H9 (cell line): ENCODE results near the gene NCOA1. TPM values are rescaled to one million over a fixed set of nuclear protein-coding genes. Genes with fewer than 3 reads are reported as not detected.

ENCODE experiments used
- DNase-seq: peaks from one replicate; pipeline ENCODE4 v3.0.0-alpha.2; 2017
- H2AFZ ChIP-seq: one replicate; pipeline ENCODE4 v1.6.1; 2013; ENCODE audit warnings: mild to moderate bottlenecking, low read length, control low read depth, moderate library complexity
- H2AK5ac ChIP-seq: 2 replicates; pipeline ENCODE4 v1.6.1; 2013; ENCODE audit warnings: low read length, control low read depth, mixed read lengths; ENCODE audit not compliant: insufficient read length
- H2BK120ac ChIP-seq: one replicate; pipeline ENCODE4 v1.6.1; 2013; ENCODE audit warnings: low read depth, mild to moderate bottlenecking, low read length, control low read depth, inconsistent platforms; ENCODE audit not compliant: poor library complexity, severe bottlenecking
- H2BK12ac ChIP-seq: 2 replicates; pipeline ENCODE4 v1.6.1; 2013; ENCODE audit warnings: low read length, control low read depth, mixed read lengths, low read depth; ENCODE audit not compliant: insufficient read length
- H2BK15ac ChIP-seq: 2 replicates; pipeline ENCODE4 v1.6.1; 2013; ENCODE audit warnings: low read depth, low read length, control low read depth
- H2BK20ac ChIP-seq: one replicate; pipeline ENCODE4 v1.6.1; 2013; ENCODE audit warnings: low read depth, mild to moderate bottlenecking, low read length, control low read depth, inconsistent platforms; ENCODE audit not compliant: poor library complexity, severe bottlenecking
- H2BK5ac ChIP-seq: 2 replicates; pipeline ENCODE4 v1.6.1; 2013; ENCODE audit warnings: low read length, control low read depth, mixed read lengths; ENCODE audit not compliant: insufficient read length
- H3K14ac ChIP-seq: 2 replicates; pipeline ENCODE4 v1.6.1; 2013; ENCODE audit warnings: low read length, control low read depth; ENCODE audit not compliant: insufficient read depth
- H3K18ac ChIP-seq: 2 replicates; pipeline ENCODE4 v1.6.1; 2013; ENCODE audit warnings: low read depth, mild to moderate bottlenecking, mixed read lengths, low read length, control low read depth; ENCODE audit not compliant: insufficient read length
- H3K23ac ChIP-seq: 2 replicates; pipeline ENCODE4 v1.6.1; 2013; ENCODE audit warnings: low read length, control low read depth, mixed read lengths, low read depth; ENCODE audit not compliant: insufficient read length
- H3K23me2 ChIP-seq: 2 replicates; pipeline ENCODE4 v1.6.1; 2013; ENCODE audit warnings: low read depth, mild to moderate bottlenecking, mixed read lengths, low read length, control low read depth; ENCODE audit not compliant: insufficient read length, poor library complexity, severe bottlenecking
- H3K27ac ChIP-seq: 2 replicates; pipeline ENCODE4 v1.5.1; 2013; ENCODE audit warnings: low read length, control low read depth, mixed read lengths, low read depth; ENCODE audit not compliant: insufficient read length
- H3K27me3 ChIP-seq: 2 replicates; pipeline ENCODE4 v1.6.1; 2013; ENCODE audit warnings: low read length, control low read depth, inconsistent platforms; ENCODE audit not compliant: insufficient read depth
- H3K4ac ChIP-seq: 2 replicates; pipeline ENCODE4 v1.6.1; 2013; ENCODE audit warnings: low read depth, mild to moderate bottlenecking, control low read depth, inconsistent platforms, low read length, moderate library complexity
- H3K4me1 ChIP-seq: 2 replicates; pipeline ENCODE4 v1.6.1; 2013; ENCODE audit warnings: low read length, control low read depth, inconsistent platforms; ENCODE audit not compliant: insufficient read depth
- H3K4me2 ChIP-seq: 2 replicates; pipeline ENCODE4 v1.6.1; 2013; ENCODE audit warnings: low read length, control low read depth, mixed read lengths; ENCODE audit not compliant: insufficient read length, insufficient read depth
- H3K56ac ChIP-seq: 2 replicates; pipeline ENCODE4 v1.6.1; 2013; ENCODE audit warnings: low read depth, mild to moderate bottlenecking, mixed read lengths, low read length, control low read depth; ENCODE audit not compliant: insufficient read length
- H3K79me1 ChIP-seq: 2 replicates; pipeline ENCODE4 v1.6.1; 2013; ENCODE audit warnings: low read depth, mild to moderate bottlenecking, moderate library complexity, low read length, control low read depth, inconsistent platforms; ENCODE audit not compliant: insufficient read depth, poor library complexity, severe bottlenecking
- H3K79me2 ChIP-seq: 2 replicates; pipeline ENCODE4 v1.6.1; 2013; ENCODE audit warnings: low read length, control low read depth, inconsistent platforms; ENCODE audit not compliant: insufficient read depth
- H3K9ac ChIP-seq: 2 replicates; pipeline ENCODE4 v1.6.1; 2013; ENCODE audit warnings: low read length, control low read depth, mixed read lengths; ENCODE audit not compliant: insufficient read length; ENCODE audit errors: extremely low read depth
- H3K9me3 ChIP-seq: one replicate; pipeline ENCODE4 v1.6.1; 2013; ENCODE audit warnings: low read depth, low read length, inconsistent platforms; ENCODE audit not compliant: control insufficient read depth
- H3T11ph ChIP-seq: one replicate; pipeline ENCODE4 v1.6.1; 2013; ENCODE audit warnings: mild to moderate bottlenecking, low read length, control low read depth, inconsistent platforms
- H4K20me1 ChIP-seq: one replicate; pipeline ENCODE4 v1.6.1; 2013; ENCODE audit not compliant: control insufficient read depth, insufficient read length, insufficient read depth
- H4K5ac ChIP-seq: 2 replicates; pipeline ENCODE4 v1.6.1; 2013; ENCODE audit warnings: low read depth, mild to moderate bottlenecking, mixed read lengths, low read length, control low read depth; ENCODE audit not compliant: insufficient read length
- H4K8ac ChIP-seq: replicated peaks from 2 replicates; pipeline ENCODE4 v1.6.1; 2013; ENCODE audit warnings: low read length, control low read depth, mixed read lengths, low read depth; ENCODE audit not compliant: insufficient read length
- H4K91ac ChIP-seq: 2 replicates; pipeline ENCODE4 v1.6.1; 2013; ENCODE audit warnings: low read depth, mild to moderate bottlenecking, moderate library complexity, mixed read lengths, low read length, control low read depth; ENCODE audit not compliant: insufficient read length
- H3K27ac Mint-ChIP-seq, 3 experiments: 2 replicates in 2 of 3; 3 replicates in 1 of 3; pipeline ENCODE4 v1.8.0; 2020 to 2021; ENCODE audit warnings: mixed read lengths in 3 of 3, mild to moderate bottlenecking in 1 of 3, moderate library complexity in 1 of 3
- H3K27me3 Mint-ChIP-seq: 2 replicates; pipeline ENCODE4 v1.8.0; 2021; ENCODE audit warnings: low read depth, mild to moderate bottlenecking, moderate library complexity, mixed read lengths
- H3K36me3 Mint-ChIP-seq, 3 experiments: 2 replicates in 2 of 3; 3 replicates in 1 of 3; pipeline ENCODE4 v1.8.0; 2020 to 2021; ENCODE audit warnings: low read depth in 3 of 3, mixed read lengths in 3 of 3; ENCODE audit not compliant: insufficient read depth in 1 of 3
- H3K4me1 Mint-ChIP-seq, 2 experiments: 2 replicates each; pipeline ENCODE4 v1.8.0; 2020; ENCODE audit warnings: mixed read lengths in 2 of 2
- H3K4me3 Mint-ChIP-seq, 2 experiments: 2 replicates in 1 of 2; 3 replicates in 1 of 2; pipeline ENCODE4 v1.8.0; 2020 to 2021; ENCODE audit warnings: mild to moderate bottlenecking in 2 of 2, mixed read lengths in 2 of 2, moderate library complexity in 1 of 2
- H3K9me3 Mint-ChIP-seq, 2 experiments: 2 replicates in 1 of 2; 3 replicates in 1 of 2; pipeline ENCODE4 v1.8.0; 2020; ENCODE audit warnings: mild to moderate bottlenecking in 2 of 2, mixed read lengths in 2 of 2, moderate library complexity in 1 of 2
- WGBS: extraction: QIAGEN DNeasy Blood & Tissue Kit; methylation state at CpG from one replicate; pipeline ENCODE4 v1.1.7; 2013; ENCODE audit warnings: missing lambda C conversion rate, low lambda C conversion rate, mixed read lengths; ENCODE audit not compliant: insufficient read length; ENCODE audit errors: extremely low coverage; 5-methylcytosine and 5-hydroxymethylcytosine counted together
- total RNA-seq: library from RNA; stranded (reverse); gene quantifications from 2 replicates; pipeline ENCODE4 v1.2.1, GENCODE V29; 2021
- TF ChIP-seq, protein P1 (sequence below): fragments of 200-600 bp; sonication (generic); conservative IDR thresholded peaks from 3 replicates; pipeline ENCODE4 v1.8.0; 2021; ENCODE audit warnings: antibody characterized with exemption, mild to moderate bottlenecking

The NCOA1 gene
- total RNA-seq, 1 experiment from 2014 or later = 14.8 TPM

DNA sequence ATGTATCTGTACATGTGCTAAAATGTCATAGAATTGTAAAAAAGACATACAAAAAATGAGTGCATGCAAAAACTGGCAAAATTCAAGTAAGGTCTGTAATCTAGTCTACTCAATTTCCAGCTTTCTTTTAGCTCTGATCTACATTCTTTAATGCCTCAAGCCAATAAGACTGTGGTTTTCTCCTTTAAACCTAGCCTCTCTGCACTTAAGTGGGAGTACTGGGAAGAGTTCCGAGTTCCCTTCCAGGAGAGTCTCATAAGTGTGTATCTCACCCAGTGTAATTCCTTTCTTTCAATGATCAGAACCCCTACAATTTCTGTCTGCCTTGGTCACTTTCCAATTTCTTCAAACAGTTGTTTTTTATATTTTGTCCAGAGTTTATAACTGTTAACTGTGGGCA, 152.0 kb downstream of the NCOA1 start:
- Histone ChIP-seq H4K20me1 (no peaks in the 10 kb centered on the region), H2BK20ac (no peak overlapping the region), H3K9me3 (no peaks in the 10 kb centered on the region), H3K27me3 (no peaks in the 10 kb centered on the region), H3K23ac (no peak overlapping the region), H2BK15ac (no peak overlapping the region), H2AK5ac (no peak overlapping the region), H4K8ac (no peak overlapping the region), H3K27ac (no peak overlapping the region), H2BK120ac (no peak overlapping the region), H3K4me2 (no peak overlapping the region), H3T11ph (no peak overlapping the region), H3K18ac (no peak overlapping the region), H3K79me2 (no peaks in the 10 kb centered on the region), H2BK5ac (no peak overlapping the region), H3K4ac (no peak overlapping the region), H3K4me1 (no peaks in the 10 kb centered on the region), H4K91ac (no peak overlapping the region), H3K23me2 (no peaks in the 10 kb centered on the region), H3K56ac (no peak overlapping the region), H4K5ac (no peak overlapping the region), H2AFZ (no peak overlapping the region), H3K79me1 (no peaks in the 10 kb centered on the region), H3K9ac (no peak overlapping the region), H3K14ac (no peak overlapping the region), H2BK12ac (no peak overlapping the region)
- H3K4me1 Mint-ChIP-seq = no peaks in the 10 kb centered on the region
- no peak overlapping the region; a peak in 1 of 7 replicates for H3K27ac Mint-ChIP-seq
- peaks cover 0 to under 1% of the 10 kb centered on the region in 2 experiments; a peak in 1 of 5 replicates for H3K9me3 Mint-ChIP-seq
- no peak for DNase-seq
- no peaks in the 10 kb centered on the region for H3K27me3 Mint-ChIP-seq
- no peak overlapping the region for H3K4me3 Mint-ChIP-seq
- no peaks in the 10 kb centered on the region for H3K36me3 Mint-ChIP-seq
- WGBS = no CpG with 5 or more reads among the region's 1 CpG
- TF ChIP-seq, protein P1, sequence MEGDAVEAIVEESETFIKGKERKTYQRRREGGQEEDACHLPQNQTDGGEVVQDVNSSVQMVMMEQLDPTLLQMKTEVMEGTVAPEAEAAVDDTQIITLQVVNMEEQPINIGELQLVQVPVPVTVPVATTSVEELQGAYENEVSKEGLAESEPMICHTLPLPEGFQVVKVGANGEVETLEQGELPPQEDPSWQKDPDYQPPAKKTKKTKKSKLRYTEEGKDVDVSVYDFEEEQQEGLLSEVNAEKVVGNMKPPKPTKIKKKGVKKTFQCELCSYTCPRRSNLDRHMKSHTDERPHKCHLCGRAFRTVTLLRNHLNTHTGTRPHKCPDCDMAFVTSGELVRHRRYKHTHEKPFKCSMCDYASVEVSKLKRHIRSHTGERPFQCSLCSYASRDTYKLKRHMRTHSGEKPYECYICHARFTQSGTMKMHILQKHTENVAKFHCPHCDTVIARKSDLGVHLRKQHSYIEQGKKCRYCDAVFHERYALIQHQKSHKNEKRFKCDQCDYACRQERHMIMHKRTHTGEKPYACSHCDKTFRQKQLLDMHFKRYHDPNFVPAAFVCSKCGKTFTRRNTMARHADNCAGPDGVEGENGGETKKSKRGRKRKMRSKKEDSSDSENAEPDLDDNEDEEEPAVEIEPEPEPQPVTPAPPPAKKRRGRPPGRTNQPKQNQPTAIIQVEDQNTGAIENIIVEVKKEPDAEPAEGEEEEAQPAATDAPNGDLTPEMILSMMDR = no peak
